Measurements from ENCODE around the gene SPAG9.
"Not testable (repeated sequence)": the region's sequence is repeated elsewhere in the genome, so short reads cannot be mapped to it uniquely, and the experiment has no call there.

The SPAG9 gene

GRCh38 chr17:51087072-51087757 lies 33.5 kb downstream of the SPAG9 start:
- no peak for DNase-seq

DNA sequence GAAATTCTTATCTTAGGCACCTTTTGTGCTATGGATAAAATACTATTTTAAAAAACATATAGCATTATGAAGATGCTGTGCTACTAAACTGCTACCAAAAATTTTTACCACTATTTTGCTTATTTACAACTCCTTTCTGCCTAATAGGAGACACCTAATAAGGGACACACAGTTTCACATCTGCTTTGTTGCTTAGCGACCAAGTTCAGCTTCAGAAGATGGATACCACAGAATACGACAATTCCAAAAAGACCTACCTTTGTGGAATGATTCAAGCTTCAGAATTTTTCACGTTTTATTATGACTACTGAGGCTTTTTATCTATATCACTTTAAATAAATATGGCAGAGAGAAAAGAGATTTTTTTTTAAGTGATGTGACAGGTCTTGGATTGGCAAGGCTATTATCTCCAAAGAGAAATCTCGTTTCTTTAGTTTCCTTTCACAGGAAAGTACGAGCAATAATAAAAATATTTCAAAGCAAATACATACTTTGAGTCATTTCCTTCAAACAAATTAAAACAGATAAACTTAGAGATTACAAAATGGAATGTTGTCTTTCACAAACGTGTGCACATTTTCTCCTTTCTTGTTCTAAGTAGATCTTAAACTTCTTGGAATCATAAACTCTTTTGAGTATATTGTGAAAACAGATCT lies 35.4 kb downstream of the SPAG9 start:
- DNase-seq, result no peak

DNA sequence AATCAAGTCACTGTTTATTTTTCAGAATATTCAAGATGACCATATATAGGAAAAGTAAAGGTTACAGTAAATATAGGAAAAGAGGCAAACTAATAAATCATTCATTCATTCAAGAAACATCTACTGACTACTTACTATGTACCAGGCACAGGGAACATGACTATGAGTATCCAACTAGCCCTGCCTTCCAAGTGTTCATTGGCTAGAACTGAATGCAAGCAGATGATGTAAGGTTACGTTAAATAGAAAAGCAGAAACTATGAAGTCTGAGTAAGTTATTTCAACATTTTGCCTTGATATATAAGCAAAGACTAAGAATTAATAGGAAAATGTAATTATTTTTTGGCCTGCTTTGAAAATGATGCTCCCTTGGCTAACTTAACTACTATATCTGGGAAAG lies 36.7 kb downstream of the SPAG9 start:
- no peak for DNase-seq

- not testable (repeated sequence) for DNase-seq
Measured at GRCh38 chr17:51083364-51083763, 37.3 kb downstream of the SPAG9 start.

DNA sequence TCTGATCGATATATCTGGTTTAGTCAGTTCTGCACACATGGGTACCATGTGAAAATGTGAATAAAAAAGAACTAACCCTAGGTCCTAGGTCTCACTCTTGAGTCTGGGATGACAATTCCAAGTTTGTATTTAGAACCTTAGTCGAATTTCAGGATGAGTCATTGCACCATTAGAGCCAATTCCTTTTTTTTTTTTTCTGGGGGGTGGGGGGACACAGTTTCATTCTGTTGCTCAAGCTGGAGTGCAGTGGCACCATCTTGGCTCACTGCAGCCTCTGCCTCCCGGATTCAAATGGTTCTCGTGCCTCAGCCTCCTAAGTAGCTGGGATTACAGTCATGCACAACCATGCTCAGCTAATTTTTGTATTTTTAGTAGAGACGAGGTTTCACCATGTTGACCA lies 41.6 kb downstream of the SPAG9 start:
- DNase-seq, result no peak

- DNase-seq, result no peak
Measured at GRCh38 chr17:51078009-51078592, 42.6 kb downstream of the SPAG9 start.

DNA sequence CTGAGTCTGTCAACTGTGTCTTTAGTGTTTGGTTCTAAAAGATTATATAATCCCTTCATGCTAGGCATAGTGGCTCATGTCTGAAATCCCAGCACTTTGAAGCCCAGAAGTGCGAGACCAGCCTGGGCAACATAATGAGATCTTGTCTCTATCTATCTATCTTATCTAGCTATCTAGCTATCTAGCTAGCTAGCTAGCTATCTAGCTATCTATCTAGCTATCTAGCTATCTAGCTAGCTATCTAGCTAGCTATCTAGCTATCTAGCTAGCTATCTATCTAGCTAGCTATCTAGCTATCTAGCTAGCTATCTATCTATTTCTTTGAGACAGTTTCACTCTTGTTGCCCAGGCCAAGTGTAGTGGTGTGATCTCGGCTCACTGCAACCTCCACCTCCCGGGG lies 43.8 kb downstream of the SPAG9 start:
- no peak for DNase-seq

GRCh38 chr17:51071556-51071955 lies 49.1 kb downstream of the SPAG9 start:
- DNase-seq, result no peak

DNA sequence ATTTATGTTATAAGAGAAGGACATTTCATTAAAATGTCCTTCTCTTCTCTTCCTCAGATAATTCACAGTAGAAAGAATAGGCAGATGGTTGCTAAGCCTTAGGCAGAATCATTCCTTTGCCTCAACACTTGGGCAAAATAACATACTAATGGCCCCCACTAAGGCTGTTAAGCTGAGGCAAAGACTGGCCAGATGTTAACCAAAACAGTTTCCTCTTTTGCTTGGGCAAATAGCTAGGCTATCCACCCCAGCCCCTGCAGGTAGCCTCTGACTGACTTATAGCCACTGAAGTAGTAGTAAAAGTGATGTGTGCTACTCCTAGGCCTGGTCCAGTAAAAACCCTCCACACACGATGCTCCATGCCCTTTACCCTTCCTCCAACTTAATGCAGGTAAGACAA lies 55.2 kb downstream of the SPAG9 start:
- no peak for DNase-seq

- no peak for DNase-seq
Measured at GRCh38 chr17:51064061-51064735, 56.5 kb downstream of the SPAG9 start.

DNA sequence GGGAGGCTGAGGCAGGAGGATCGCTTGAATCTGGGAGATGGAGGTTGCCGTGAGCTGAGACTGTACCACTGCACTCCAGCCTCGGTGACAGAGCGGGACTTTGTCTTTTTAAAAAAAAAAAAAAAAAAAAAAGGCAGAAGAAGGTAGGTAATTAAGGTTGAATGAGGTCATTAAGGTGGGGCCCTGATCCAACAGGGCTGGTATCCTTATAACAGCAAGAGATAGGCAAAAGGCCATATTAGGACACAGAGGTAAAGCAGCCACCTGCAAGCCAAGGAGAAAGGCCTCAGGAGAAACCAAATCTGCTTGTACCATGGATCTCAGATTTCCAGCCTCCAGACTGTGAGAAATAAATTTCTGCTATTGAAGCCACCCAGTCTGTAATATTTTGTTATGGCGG lies 60.3 kb downstream of the SPAG9 start:
- DNase-seq, result no peak

GRCh38 chr17:51059781-51060180 lies 60.9 kb downstream of the SPAG9 start:
- DNase-seq, result no peak

GRCh38 chr17:51057534-51057933 lies 63.1 kb downstream of the SPAG9 start:
- no peak for DNase-seq

GRCh38 chr17:51056813-51057510 lies 63.7 kb downstream of the SPAG9 start:
- DNase-seq, result peak; percentile 29

GRCh38 chr17:51054748-51055147 lies 65.9 kb downstream of the SPAG9 start:
- DNase-seq, result no peak

GRCh38 chr17:51052235-51052634 lies 68.4 kb downstream of the SPAG9 start:
- DNase-seq, result no peak

DNA sequence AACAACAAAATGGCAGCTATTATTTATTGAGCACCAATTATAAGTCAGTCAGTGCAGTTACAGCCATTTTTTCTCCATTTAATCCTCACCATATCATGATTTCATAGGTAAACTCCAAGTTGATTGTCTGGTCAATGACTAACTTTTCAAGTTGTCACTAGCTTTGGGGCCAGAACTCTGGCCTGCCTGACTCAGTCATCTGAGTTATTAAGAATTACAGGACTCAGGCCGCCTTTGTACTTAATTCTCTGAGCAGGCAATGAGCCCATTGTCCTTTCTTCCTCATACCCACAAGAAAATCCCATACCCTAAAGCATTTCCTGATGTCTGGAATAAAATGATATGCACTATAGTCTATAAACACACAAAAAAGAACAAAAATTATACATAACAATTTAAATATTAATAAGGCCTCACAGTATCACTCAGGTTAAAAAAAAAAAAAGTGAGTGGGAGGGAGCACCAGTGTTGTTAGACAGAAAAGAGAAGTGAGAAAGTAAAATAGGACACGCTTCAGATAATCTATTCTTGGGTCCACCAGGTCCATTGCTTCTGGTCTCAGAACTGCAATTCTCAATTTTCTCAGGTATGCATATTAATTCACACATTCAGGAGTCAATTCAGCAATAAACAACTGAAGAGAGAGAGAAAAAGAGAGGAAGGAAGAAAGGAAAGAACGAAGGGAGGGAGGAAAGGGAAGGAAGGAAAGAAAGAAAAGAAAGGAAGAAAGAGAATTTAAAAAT lies 70.2 kb downstream of the SPAG9 start:
- DNase-seq, result no peak

- DNase-seq, result peak; percentile 97
Measured at GRCh38 chr17:51046514-51047384, 73.9 kb downstream of the SPAG9 start.

GRCh38 chr17:51046046-51046445 lies 74.6 kb downstream of the SPAG9 start:
- DNase-seq, result no peak

- DNase-seq, result no peak
Measured at GRCh38 chr17:51045621-51046020, 75.0 kb downstream of the SPAG9 start.

DNA sequence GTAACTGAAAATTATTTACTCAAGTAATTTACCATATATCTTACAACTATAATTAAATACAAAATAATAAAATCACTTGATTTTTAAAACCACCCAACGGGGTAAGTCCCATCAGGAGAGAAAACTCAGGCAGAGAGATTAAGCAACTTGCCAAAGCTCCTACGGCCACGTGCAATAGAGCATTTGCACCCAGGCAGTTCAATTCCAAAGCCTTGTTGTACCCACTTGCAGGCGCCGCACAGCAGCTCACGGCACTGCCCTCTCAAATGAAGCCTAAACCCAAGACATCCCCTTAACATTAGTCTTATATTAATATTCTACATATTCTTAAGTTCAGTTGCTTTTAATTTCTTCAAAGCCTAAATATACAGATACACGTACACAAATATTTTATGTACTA lies 75.7 kb downstream of the SPAG9 start:
- no peak for DNase-seq

- DNase-seq, result no peak
Measured at GRCh38 chr17:51036084-51036483, 84.6 kb downstream of the SPAG9 start.
